HG02884 (cell line): ENCODE results near the gene MPP3.

Source experiments
- ATAC-seq: cut with Tn5 transposase; IDR thresholded peaks from one replicate; pipeline ENCODE4 v1.9.1; 2021; ENCODE audit warnings: mild to moderate bottlenecking, moderate library complexity; ENCODE audit not compliant: unreplicated experiment

MPP3 gene

DNA sequence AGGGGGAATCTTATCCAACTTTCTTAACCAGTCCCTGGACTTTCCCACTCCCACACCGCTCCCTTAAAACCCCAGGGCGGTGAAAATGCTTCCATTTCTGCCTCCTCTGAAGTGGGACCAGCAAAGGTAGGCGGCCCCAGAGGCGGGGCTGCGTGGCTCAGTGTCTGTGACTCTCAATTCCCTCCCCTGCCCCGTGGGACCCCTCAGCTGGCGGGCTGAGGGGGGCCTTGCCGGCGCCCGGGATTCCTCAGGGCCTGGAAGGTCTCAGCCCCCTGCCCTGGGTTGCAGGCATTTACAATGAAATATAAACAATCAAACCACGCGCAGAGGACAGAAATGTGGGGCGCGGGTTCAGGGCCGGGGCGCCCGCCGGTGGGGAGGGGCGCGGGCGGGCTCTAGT is 78.0 kb downstream of the MPP3 start:
- ATAC-seq, result no peak

DNA sequence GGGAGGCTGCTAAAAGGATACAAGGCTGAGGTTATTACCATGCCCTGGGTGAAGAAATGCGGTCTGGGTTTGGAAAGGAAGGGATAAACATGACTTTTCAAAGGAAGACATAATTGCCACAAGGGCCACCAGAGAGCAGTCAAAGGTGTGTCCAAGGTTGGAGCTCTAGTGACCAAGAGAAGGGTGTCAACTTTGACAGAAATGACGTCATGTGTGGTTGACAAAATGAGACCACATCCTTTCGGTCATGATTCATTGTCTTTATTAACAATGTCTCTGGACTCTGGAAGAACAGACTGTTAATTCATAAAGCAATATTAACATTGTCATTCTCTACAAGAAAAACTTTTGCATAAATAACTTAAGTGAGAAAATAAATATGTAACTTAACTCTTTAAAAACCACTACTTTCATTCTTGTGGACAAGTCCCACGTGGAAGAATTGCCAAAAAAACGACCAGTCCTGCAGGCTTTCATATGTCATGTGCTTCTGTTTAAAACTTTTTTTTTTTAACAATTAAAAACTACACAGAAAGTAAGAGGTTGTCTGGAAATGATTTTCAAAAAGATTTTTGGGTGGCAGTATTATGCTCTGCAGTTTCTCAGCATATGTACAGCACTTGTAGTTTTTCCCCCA is 79.3 kb downstream of the MPP3 start:
- no peak for ATAC-seq
